GM10847 (cell line): Measurements from ENCODE around the gene SMARCAL1.

ENCODE experiments used
- POLR2A ChIP-seq: IDR thresholded peaks from 2 replicates; pipeline ENCODE4 v1.6.1; 2011; ENCODE audit not compliant: insufficient read length; ENCODE audit errors: extremely low read depth

Gene SMARCAL1

DNA sequence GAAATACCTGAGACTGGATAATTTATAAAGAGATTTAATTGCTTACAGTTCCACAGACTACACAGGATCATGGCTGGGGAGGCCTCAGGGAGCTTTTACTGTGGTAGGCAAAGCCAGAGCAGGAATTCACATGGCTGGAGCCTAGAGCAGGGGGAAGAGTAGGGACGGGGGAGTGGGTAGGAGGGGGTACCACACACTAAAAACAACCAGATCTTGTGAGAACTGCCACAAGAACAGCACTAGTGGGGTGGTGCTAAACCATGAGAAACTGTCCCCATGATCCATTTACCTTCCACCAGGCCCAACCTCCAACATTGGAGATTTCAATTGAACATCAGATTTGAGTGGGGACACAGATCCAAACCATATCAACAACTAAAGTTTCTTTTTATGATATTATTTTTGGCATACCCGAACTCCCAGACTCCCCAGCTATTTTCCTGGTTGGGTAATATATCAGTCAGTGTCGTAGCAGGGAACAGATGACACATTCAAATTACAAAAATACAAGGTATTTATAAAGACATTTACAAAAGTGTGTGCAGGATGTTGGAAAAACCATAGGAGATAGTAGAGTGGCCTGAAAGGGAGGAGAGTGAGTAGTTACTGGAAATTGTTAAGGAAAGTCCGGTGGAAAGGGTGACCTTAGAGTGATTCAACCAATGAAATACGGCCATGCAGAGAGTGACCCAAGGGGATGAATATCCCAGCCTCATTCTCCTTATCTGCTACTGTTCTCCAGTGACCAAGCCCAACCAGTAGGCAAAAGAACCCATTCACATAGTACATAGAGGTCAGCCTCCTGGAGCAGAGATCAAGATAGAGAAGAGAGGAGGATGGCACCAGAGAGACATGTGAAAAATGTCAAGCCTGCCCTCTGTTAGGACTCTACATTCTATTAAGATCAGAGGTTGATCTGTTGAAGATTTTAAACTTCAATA, 95.2 kb downstream of the SMARCAL1 start:
- no peak for TF ChIP-seq POLR2A

DNA sequence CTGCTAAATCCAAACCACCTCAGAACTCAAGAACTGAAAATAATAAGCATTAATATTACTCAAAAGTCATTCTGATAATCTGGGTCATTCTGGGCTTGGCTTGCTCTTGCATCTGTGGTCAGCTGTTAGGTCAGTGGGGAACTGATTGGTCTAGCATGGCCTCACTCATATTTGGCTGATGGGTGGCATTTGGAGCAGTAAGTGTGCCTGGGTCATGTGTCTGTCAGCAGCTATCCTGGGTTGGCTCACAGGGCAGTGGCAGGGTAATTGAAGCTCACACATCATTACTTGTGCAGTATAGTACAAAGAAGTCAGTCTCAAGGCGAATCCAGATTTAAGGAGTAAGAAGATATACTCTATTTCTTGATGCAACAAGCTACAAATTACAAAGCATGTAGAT, 95.9 kb downstream of the SMARCAL1 start:
- no peak for TF ChIP-seq POLR2A

DNA sequence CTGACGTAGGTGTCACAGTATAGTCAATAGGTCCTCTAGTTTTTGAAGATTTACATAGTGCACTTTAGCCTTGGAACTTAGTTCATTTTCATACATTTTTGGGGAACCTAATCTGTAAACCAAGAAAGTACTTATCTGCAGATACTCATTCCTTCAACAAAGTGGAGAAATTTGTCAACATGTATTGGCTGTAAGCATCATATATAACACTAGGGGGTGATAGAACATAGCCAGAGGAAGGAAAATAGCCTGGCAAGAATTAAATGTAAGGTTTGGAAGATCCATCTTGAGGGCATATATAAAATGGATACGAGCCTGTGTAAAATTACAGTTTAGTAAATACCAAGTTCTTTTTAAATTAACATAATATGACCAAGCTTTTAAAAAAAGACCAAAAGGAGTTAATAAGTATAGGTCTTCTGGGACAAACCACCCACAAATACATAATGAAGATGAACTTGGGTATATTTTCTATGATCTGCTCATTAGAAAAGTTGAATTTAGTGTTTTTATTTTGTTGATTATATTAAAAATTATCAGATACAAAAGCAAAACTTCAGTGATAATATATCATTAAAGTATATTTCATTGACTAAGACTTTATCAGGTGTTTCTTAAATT, 104.6 kb downstream of the SMARCAL1 start:
- no peak for TF ChIP-seq POLR2A

DNA sequence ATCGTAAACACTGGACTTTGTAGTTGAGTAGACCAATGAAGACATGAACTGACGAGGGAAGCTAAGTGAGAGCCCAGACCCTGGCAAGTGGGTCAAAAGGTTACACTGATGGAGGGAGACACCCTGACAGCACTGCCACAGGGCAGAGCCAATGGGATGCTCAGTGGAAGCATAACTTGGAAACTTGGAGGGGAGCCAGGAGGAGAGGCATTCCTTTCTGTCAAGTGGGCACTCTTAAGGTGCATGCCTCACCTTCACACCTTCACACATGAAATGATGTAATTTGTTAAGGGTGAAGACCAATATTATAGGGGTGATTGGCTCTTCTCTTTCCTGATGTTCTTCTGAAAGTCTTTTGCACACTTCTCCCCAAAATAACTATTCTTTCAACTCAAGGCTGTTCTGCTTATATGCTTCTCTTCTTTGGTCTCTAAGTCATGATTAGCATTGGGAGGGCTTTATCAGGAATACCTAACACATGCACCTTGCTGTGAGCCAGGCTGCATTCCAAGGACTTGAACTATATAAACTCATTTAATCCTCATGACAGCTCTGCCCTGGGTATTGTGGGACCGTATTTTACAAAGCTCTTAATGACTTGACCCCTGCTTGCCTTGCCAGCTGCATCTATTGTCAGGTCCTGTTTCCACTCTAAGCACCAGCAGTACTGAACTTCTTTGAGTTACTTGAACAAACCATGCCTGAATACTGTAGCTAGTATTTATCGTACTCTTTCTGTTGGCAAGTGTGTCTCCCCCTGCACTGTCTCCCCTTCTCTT, 105.4 kb downstream of the SMARCAL1 start:
- TF ChIP-seq POLR2A = no peak

DNA sequence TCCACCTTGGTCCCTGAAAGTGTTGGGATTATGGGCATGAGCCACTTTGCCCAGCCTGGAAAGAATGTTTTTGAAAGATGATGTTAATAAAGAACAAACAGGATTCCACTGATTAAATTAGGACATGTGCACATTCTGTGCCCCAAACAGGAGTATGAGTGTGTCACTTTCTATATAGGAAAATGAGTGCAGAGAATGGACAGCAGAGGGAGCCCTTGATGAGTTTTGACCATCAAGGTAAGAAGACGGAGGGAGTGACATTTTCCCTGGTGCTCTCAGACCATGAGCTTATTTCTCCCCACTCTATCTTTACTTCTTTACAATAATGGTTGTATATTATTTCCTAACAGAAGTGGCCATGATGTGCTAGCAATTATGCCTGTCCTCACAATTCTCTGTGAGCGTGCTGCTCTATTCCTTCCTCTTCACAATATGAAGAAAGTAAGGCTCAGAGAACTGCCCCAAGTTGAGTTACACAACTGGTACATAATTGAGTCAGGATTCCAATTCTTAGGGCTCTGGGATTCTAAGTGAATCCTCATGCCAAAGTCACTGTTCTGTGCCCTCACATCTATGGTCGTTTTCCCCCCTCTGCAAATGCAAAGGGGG, 107.0 kb downstream of the SMARCAL1 start:
- no peak for TF ChIP-seq POLR2A

GRCh38 chr2:216520112-216520511, 107.8 kb downstream of the SMARCAL1 start:
- no peak for TF ChIP-seq POLR2A

DNA sequence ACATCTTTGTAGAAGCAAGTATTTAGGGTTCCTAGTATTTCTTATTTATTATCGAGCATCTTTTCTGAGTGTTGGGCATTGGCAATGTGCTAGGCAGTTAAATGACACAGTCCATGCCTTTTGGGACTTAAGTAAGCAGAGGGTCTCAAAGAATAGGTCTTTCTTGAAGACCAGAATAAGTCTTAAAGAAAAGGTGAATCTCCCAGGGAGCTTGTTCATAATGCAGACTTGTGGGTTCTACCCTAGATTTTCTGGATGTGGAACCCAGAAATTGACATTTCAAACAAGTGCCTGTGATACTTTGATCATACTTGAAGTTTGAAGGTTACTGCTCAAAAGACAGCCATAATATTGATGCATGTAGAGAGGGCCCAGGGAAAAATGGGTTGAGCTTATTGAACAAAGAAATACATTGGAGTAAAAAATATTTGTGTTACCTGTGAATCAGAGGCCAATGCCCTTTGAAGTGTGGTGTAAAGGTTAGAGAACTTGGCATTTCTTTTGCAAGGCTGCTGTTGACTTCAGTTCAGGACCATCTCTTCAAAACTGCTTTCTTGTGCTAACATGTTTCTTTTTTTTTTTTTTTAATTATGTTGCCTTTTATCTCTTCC, 110.7 kb downstream of the SMARCAL1 start:
- TF ChIP-seq POLR2A = no peak

DNA sequence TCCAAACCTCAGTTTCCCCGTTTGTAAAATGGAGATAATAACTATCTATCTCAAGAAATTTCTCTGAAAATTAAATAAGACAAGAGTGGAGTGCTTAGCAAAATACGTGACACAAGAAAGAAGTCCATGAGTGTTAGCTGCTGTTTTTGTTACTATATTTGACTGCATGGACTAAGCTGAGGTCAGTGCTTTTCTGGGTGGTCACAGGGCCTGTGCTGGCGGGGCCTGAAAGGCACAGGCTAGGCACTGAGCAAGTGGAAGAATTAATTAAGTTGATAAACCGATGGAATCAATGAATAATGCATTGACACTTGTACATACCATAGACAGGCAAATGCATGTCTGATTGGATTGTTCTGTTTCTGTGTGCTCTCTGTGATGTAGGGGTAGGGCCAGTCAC, 113.7 kb downstream of the SMARCAL1 start:
- TF ChIP-seq POLR2A = no peak

- no peak for TF ChIP-seq POLR2A
These were observed 114.7 kb downstream of the SMARCAL1 start for GRCh38 chr2:216526939-216527338.

GRCh38 chr2:216527600-216527999, 115.3 kb downstream of the SMARCAL1 start:
- no peak for TF ChIP-seq POLR2A

DNA sequence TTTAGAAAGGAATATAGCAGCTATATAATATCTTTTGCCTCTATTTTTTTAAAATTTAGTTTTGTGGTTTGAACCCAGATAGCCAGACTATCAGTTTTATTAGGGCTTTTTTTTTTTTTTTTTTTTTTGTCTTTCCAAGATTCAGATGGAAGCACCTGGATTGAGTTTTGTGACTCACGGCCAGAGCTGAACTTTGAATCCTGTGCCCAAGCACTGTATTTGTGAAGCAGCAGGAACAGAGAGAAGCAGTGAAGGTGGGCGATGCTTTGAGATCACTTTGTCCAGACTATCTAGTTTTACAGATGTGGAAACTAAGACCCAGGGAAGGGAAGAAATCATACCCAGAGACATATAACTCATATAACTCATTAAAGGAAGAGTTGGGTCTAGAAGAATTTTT, 120.3 kb downstream of the SMARCAL1 start:
- TF ChIP-seq POLR2A = no peak
